ENCODE results near the gene ERVK3-1.
"Not testable (repeated sequence)": the region's sequence is repeated elsewhere in the genome, so short reads cannot be mapped to it uniquely, and the experiment has no call there.

- TF ChIP-seq CTCF (IDR thresholded peaks at IDR 0.05), result peak in 5 of 7 experiments; percentile 10 to 37 (median 26)
- not testable (repeated sequence) for TF ChIP-seq POLR2A (IDR thresholded peaks at IDR 0.05)
Measured at GRCh38 chr19:58310685-58311084, 5.5 kb downstream of the ERVK3-1 start.
